Measurements from ENCODE around the gene LOXHD1.

LOXHD1 gene

GRCh38 chr18:46680784-46681695, 24.0 kb upstream of the LOXHD1 start:
- Mint-ChIP-seq H3K4me1 (ENCODE audit: low read depth in 2 of 2) (no peaks in the 10 kb centered on the region), H3K9me3 (no peaks in the 10 kb centered on the region), H3K36me3 (ENCODE audit: insufficient read depth) (no peaks in the 10 kb centered on the region), H3K4me3 (no peak overlapping the region), H3K27ac (no peak overlapping the region), H3K27me3 (peaks cover 12 to 50% of the 10 kb centered on the region in 2 donors)
- DNase-seq = no peak
- no peak for ATAC-seq (replicated peaks)

DNA sequence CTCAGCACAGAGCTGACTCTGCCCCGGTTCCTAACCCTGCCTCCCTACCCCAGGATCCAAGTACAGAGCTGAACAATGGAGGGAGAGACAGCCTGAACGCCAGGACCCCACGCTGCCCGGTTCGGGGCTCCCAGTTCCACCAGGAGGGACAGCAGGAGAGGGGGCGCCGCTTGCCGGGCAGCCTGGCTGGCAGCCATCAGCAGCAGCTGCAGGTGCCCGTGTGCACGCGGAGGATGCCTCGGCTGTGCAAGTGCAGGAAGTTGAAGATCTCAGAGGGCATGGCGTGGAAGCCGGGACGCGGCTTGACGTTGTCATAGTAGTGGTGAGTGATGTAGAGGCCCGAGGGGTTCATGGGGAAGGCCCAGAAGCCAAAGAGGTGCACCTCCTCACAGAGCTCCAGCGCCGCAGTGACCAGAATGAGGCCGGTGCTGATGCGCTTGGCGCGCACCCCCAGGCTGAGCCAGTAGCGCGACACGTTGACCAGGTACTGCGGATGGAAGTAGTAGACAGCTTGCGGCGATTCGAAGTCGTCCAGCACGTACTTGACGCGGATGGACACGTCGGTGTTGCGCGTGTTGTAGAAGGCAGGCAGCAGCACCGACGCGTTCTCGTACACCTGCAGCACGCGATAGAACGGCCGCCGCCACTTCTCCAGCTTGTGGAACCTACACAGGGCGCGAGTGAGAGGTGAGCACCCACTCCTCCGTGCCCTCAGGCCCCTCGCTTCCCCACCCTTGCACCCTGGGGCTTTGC, 23.0 kb upstream of the LOXHD1 start:
- Mint-ChIP-seq H3K36me3 (ENCODE audit: insufficient read depth) (no peaks in the 10 kb centered on the region), H3K4me3 (no peak overlapping the region), H3K9me3 (no peaks in the 10 kb centered on the region), H3K27ac (no peak overlapping the region), H3K27me3 (peaks cover 20 to 53% of the 10 kb centered on the region in 2 donors), H3K4me1 (ENCODE audit: low read depth in 2 of 2) (no peaks in the 10 kb centered on the region)
- no peak for DNase-seq
- ATAC-seq (replicated peaks) = no peak

DNA sequence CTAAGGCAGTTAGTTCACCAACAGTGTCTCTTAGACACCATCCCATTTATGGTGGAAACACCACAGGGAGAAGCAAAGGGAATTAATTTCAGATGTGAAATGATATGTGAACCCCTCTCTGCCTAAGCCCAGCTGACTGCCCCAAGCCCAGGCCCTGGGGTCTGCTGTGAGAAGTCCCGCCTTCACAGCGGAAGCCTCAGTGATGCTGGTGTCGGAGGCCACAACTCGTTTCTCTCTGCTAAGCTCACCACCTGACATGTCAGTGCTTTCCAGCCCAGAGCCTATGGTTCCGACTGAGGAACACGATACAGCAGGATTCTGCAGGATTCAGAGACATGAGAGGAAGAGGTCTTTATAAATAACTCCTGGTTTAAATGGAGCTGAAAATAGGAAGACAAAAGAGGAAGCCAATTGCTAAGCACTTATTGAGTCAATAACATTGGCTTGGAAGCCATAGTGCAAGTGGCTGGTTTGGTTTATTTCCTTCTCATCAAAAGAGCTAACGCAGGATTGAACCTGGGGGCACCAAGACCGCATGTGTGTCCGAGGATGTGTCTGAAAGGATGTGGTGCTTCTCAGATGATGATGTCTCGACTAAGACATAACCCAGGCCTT, 21.9 kb upstream of the LOXHD1 start:
- no peak overlapping the region for H3K4me3 Mint-ChIP-seq

GRCh38 chr18:46678041-46678440, 21.0 kb upstream of the LOXHD1 start:
- H3K27ac Mint-ChIP-seq = no peak overlapping the region
- no peaks in the 10 kb centered on the region for H3K4me1 Mint-ChIP-seq (ENCODE audit: low read depth in 2 of 2)
- ATAC-seq (replicated peaks) (no peak), DNase-seq (no peak)
- no peak overlapping the region for H3K4me3 Mint-ChIP-seq
- no peaks in the 10 kb centered on the region for H3K9me3 Mint-ChIP-seq
- peaks cover 28 to 68% of the 10 kb centered on the region in 2 donors for H3K27me3 Mint-ChIP-seq
- H3K36me3 Mint-ChIP-seq (ENCODE audit: insufficient read depth) = no peaks in the 10 kb centered on the region

More for the DNA sequence above, 21.9 kb upstream of the LOXHD1 start:
- Mint-ChIP-seq H3K27me3 (peaks cover 28 to 64% of the 10 kb centered on the region in 2 donors), H3K27ac (no peak overlapping the region), H3K36me3 (ENCODE audit: insufficient read depth) (no peaks in the 10 kb centered on the region), H3K9me3 (no peaks in the 10 kb centered on the region), H3K4me1 (ENCODE audit: low read depth in 2 of 2) (no peaks in the 10 kb centered on the region)
- DNase-seq (no peak), ATAC-seq (replicated peaks) (no peak)

DNA sequence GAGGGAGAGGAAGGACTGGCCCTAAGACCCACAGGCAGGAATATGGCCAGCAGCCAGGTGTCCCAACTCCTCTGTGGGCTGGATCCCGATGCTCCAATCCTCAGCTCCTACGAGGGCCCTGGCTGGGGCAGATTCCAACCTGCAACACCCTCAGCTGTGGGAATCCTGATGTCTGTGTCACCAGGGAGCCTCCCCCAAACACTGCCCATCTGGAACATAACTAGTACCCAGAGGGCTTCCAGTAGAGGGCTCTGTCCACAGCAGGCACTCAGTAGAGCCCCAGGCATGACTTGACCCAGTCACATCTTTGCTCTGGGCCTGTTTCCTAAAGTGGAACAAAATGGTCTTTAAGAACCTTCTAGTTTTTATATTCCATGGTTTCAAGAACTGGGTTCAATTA, 20.6 kb upstream of the LOXHD1 start:
- H3K36me3 Mint-ChIP-seq (ENCODE audit: insufficient read depth) = no peaks in the 10 kb centered on the region
- no peak overlapping the region for H3K4me3 Mint-ChIP-seq
- no peak overlapping the region for H3K27ac Mint-ChIP-seq
- H3K9me3 Mint-ChIP-seq = no peaks in the 10 kb centered on the region
- no peak for DNase-seq
- no peaks in the 10 kb centered on the region for H3K4me1 Mint-ChIP-seq (ENCODE audit: low read depth in 2 of 2)
- no peak for ATAC-seq (replicated peaks)
- peaks cover 28 to 68% of the 10 kb centered on the region in 2 donors for H3K27me3 Mint-ChIP-seq

DNA sequence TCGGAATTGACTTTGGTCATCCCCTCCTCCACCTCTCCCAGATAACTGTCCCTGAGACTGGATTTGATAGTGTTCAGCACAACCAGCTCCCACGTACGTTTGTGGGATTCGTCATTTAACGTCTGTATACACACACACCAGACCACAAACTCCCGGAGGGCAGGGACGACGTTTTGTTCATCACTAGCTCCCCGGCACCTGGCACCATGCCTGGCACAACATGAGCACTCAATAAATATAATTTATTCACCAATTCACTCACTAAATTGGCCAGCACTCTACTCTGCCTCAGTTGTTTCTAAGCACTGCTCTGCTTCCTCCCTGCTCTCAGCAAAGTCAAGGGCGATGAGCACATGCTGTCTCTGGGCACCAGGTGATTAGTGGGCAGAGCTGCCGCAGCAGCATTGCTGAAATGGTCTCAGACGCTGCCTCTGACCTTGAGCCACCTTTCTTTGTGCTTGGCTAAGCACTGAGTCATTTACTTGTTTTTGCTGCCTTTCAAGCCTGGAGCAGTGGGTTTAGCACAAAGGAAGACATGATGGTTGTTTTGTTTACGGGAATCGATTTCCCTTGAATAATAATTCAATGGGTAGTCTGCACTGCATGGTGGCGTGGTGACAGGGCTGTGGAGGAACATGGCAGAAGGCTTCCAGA, 19.3 kb upstream of the LOXHD1 start:
- ATAC-seq (replicated peaks) (no peak), DNase-seq (no peak)
- Mint-ChIP-seq H3K27me3 (peaks cover 28 to 58% of the 10 kb centered on the region in 2 donors), H3K27ac (no peak overlapping the region), H3K4me3 (no peak overlapping the region), H3K9me3 (no peaks in the 10 kb centered on the region), H3K4me1 (ENCODE audit: low read depth in 2 of 2) (no peaks in the 10 kb centered on the region), H3K36me3 (ENCODE audit: insufficient read depth) (no peaks in the 10 kb centered on the region)

DNA sequence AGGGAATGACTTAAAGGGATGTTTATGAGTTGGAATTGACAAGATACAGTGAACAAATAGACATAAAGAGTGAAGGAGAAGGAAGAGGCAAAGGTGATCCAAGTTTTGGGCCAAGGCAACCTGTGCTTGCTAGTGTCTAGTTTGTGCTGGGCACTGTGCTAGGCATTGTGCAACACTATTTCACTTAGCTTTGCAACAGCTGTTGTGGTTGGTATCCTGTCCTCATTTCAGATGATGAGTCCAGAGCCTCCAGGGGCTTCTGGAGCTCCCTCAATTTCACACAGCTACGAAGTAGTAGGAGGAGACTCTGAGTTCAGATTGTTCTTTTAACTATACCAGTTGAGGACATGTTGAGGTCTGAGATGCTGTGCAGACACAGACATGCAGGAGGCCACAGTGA, 18.1 kb upstream of the LOXHD1 start:
- Mint-ChIP-seq H3K4me3 (no peak overlapping the region), H3K9me3 (no peaks in the 10 kb centered on the region), H3K4me1 (ENCODE audit: low read depth in 2 of 2) (no peaks in the 10 kb centered on the region), H3K36me3 (ENCODE audit: insufficient read depth) (no peaks in the 10 kb centered on the region), H3K27me3 (peaks cover 28 to 48% of the 10 kb centered on the region in 2 donors), H3K27ac (no peak overlapping the region)
- DNase-seq (no peak), ATAC-seq (replicated peaks) (no peak)

DNA sequence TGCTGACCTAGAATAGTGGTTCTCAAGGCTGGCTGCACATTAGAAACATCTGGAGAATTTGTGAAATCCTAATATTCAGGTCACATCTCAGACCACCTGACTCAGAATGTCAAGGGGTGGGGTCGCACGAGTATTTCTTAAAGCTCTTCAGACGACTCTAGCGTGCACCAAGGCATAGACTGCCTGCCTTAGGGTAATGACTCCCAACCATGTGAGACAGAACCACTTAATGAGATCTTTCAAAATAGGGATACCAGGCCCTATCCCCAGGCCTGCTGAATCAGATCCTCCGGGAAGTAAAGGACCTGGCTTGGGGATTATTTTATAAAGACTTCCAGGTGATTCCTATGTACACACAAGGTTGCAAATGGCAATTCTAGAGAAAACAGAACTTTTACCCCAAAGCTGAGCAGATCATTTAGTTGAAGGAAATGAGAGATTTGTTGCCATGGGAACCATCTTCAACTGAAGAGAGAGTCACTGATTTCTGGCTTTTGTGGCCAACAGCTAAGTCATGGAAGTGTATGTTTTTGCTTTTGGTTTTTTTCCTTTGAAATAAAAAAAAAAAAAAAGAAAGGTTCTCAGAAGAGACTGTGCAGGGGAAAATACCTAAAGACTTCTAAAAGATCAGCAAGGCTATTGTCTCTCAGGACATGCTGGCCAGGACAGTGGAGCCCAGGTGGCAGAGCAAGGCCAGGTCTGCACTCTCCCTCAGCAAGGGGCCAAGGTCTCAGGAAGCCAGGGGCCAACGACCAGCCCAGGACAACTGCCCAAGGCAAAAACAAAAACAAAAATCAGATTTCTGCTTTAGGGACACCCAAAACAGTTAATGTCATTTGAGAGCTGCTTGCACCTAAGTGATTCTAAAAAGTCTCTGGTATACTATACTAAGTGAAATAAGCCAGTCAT, 15.3 kb upstream of the LOXHD1 start:
- no peak for ATAC-seq (replicated peaks)

GRCh38 chr18:46668694-46669093, 11.7 kb upstream of the LOXHD1 start:
- no peak for ATAC-seq (replicated peaks)
- H3K9me3 Mint-ChIP-seq = no peaks in the 10 kb centered on the region
- H3K36me3 Mint-ChIP-seq (ENCODE audit: insufficient read depth) = no peaks in the 10 kb centered on the region

More for the DNA sequence above, 15.3 kb upstream of the LOXHD1 start:
- no peak for DNase-seq
- Mint-ChIP-seq H3K27ac (no peak overlapping the region), H3K36me3 (ENCODE audit: insufficient read depth) (no peaks in the 10 kb centered on the region), H3K27me3 (peaks cover 31 to 63% of the 10 kb centered on the region in 2 donors), H3K9me3 (no peaks in the 10 kb centered on the region), H3K4me3 (no peak overlapping the region), H3K4me1 (ENCODE audit: low read depth in 2 of 2) (no peaks in the 10 kb centered on the region)

GRCh38 chr18:46668135-46668534, 11.1 kb upstream of the LOXHD1 start:
- Mint-ChIP-seq H3K4me3 (no peak overlapping the region), H3K4me1 (ENCODE audit: low read depth in 2 of 2) (no peaks in the 10 kb centered on the region), H3K36me3 (ENCODE audit: insufficient read depth) (no peaks in the 10 kb centered on the region), H3K9me3 (no peaks in the 10 kb centered on the region), H3K27ac (no peak overlapping the region), H3K27me3 (peaks cover 22 to 55% of the 10 kb centered on the region in 2 donors)
- DNase-seq = no peak
- ATAC-seq (replicated peaks) = no peak

More at GRCh38 chr18:46668694-46669093, 11.7 kb upstream of the LOXHD1 start:
- Mint-ChIP-seq H3K27ac (peak overlapping the region in 1 of 2 donors; percentile 51), H3K4me1 (ENCODE audit: low read depth in 2 of 2) (no peaks in the 10 kb centered on the region), H3K4me3 (no peak overlapping the region), H3K27me3 (peaks cover 21 to 51% of the 10 kb centered on the region in 2 donors)
- DNase-seq = no peak

DNA sequence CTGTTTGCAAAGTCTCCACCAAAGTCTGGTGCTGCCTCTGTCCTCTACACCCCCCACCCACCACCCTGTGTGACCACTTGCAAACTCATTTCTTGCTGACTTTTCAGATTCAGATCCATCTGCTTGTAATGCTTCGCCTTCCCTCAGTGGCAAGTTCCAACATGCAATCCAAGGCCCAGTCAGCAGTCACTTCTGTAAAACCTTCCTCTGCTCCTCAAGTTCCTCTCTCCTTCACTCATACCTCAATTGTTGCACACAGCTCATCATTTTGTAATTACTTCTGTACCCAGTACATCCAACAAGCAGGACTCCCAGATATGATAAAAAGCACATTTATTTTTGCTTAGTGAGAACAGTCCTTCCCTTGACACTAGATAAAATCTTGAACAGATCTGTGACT, 6.5 kb upstream of the LOXHD1 start:
- no peak for ATAC-seq (replicated peaks)
- H3K4me3 Mint-ChIP-seq = no peak overlapping the region
- H3K9me3 Mint-ChIP-seq = no peaks in the 10 kb centered on the region
- H3K4me1 Mint-ChIP-seq (ENCODE audit: low read depth in 2 of 2) = no peaks in the 10 kb centered on the region
- no peak overlapping the region for H3K27ac Mint-ChIP-seq
- DNase-seq = no peak
- peaks cover 21 to 48% of the 10 kb centered on the region in 2 donors for H3K27me3 Mint-ChIP-seq
- no peaks in the 10 kb centered on the region for H3K36me3 Mint-ChIP-seq (ENCODE audit: insufficient read depth)

- H3K4me3 Mint-ChIP-seq = no peak overlapping the region
- H3K27me3 Mint-ChIP-seq = peaks cover 18 to 42% of the 10 kb centered on the region in 2 donors
- DNase-seq = no peak
- no peaks in the 10 kb centered on the region for H3K9me3 Mint-ChIP-seq
- no peaks in the 10 kb centered on the region for H3K36me3 Mint-ChIP-seq (ENCODE audit: insufficient read depth)
- H3K4me1 Mint-ChIP-seq (ENCODE audit: low read depth in 2 of 2) = peaks cover 0 to 2% of the 10 kb centered on the region in 2 donors
- ATAC-seq (replicated peaks) = no peak
- no peak overlapping the region for H3K27ac Mint-ChIP-seq
Observed at GRCh38 chr18:46660957-46661749, 4.1 kb upstream of the LOXHD1 start.

Data from effector memory CD8-positive, alpha-beta T cell (primary cell).